ENCODE measurements around the gene WSCD2. TPM values are rescaled to one million over a fixed set of nuclear protein-coding genes. Genes with fewer than 3 reads are reported as not detected.

The WSCD2 gene
- total RNA-seq, 2 donors from 2014 or later = not detected

GRCh38 chr12:108099778-108100489 lies 29.2 kb upstream of the WSCD2 start:
- H3K4me3 Mint-ChIP-seq = no peak overlapping the region
- H3K9me3 Mint-ChIP-seq = no peaks in the 10 kb centered on the region
- H3K27ac Mint-ChIP-seq = no peak overlapping the region
- no peaks in the 10 kb centered on the region for H3K36me3 Mint-ChIP-seq (ENCODE audit: low read depth)
- peaks cover 16% of the 10 kb centered on the region for H3K27me3 Mint-ChIP-seq
- H3K4me1 Mint-ChIP-seq = no peaks in the 10 kb centered on the region
- no peak for ATAC-seq (replicated peaks)

DNA sequence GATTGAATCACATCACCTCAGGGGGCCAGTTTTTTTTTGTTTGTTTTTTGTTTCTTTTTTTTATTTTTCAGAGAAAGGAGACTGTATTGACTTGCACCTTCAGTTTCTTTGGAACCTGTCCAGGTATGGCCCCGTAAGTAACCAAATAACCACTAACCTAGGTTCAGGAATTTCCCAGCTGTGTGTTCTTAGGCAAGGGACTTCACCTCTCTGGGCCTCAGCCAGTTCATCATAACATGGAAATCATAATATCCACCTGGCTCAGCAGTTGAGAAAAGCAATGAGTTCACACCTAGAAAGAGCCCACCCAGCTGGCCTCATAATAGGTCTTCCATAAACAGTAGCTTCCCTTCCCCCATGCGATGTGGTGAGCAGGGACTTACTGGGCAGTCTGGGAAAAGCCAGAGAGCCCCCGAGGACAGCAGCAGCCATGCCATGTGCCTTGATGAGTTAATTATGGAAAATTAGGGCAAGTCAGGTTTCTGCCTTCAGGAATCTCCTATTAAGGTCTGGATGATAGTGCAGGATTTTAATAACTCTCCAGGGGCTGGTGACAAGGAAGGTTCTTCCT lies 27.4 kb upstream of the WSCD2 start:
- Mint-ChIP-seq H3K4me3 (no peak overlapping the region), H3K27ac (no peak overlapping the region)
- no peak for ATAC-seq (replicated peaks)

DNA sequence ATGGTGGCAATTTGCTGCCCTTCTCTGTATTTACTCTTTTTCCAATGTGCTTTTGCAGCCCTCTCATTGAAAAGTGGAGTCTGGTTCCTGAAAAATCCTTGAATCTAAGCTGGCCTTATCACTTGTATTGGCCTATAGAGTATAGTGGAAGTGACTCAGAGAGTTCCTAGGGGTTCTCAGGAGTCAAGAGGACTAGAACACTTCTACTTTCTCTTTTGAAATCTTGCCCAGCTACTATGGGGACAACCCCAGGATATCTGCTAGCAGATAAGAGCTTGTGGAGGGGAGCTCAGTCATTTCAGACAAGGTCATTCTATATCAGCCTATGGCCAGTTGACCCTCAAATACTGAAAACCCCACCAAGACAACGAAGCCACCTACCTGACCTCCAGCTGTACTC lies 26.7 kb upstream of the WSCD2 start:
- H3K27me3 Mint-ChIP-seq = peaks cover 13% of the 10 kb centered on the region
- no peak overlapping the region for H3K4me3 Mint-ChIP-seq
- no peak overlapping the region for H3K27ac Mint-ChIP-seq
- no peak for ATAC-seq (replicated peaks)
- H3K9me3 Mint-ChIP-seq = no peaks in the 10 kb centered on the region
- no peaks in the 10 kb centered on the region for H3K36me3 Mint-ChIP-seq (ENCODE audit: low read depth)
- no peaks in the 10 kb centered on the region for H3K4me1 Mint-ChIP-seq

More for the DNA sequence above, 27.4 kb upstream of the WSCD2 start:
- Mint-ChIP-seq H3K27me3 (peaks cover 13% of the 10 kb centered on the region), H3K4me1 (no peaks in the 10 kb centered on the region), H3K36me3 (ENCODE audit: low read depth) (no peaks in the 10 kb centered on the region), H3K9me3 (no peaks in the 10 kb centered on the region)

DNA sequence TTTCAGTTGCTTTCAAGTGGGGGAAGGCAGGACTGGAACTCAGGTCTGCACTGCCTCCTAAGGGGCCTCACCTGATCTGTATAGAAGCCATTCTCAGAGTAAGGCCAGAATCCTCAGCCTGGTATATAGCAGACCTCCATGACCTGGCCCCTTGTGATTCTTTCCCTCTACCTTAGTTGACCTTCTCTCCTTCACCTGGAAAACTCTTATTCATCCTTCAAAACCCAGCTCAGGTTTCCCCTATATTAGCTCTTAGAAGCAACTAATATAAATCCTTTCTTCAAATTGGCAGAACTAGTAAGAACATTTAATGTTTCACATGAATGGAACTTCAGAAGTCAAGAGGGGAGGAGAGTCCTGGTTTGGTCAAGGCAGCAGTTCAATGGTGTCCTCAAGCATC lies 26.0 kb upstream of the WSCD2 start:
- peaks cover 11% of the 10 kb centered on the region for H3K27me3 Mint-ChIP-seq
- H3K36me3 Mint-ChIP-seq (ENCODE audit: low read depth) = no peaks in the 10 kb centered on the region
- H3K9me3 Mint-ChIP-seq = no peaks in the 10 kb centered on the region
- H3K4me1 Mint-ChIP-seq = no peaks in the 10 kb centered on the region
- ATAC-seq (replicated peaks) = no peak
- H3K27ac Mint-ChIP-seq = no peak overlapping the region
- H3K4me3 Mint-ChIP-seq = no peak overlapping the region

GRCh38 chr12:108103517-108103916 lies 25.6 kb upstream of the WSCD2 start:
- H3K4me1 Mint-ChIP-seq = no peaks in the 10 kb centered on the region
- no peak overlapping the region for H3K4me3 Mint-ChIP-seq
- H3K27ac Mint-ChIP-seq = no peak overlapping the region
- no peaks in the 10 kb centered on the region for H3K36me3 Mint-ChIP-seq (ENCODE audit: low read depth)
- no peaks in the 10 kb centered on the region for H3K9me3 Mint-ChIP-seq
- no peak for ATAC-seq (replicated peaks)
- H3K27me3 Mint-ChIP-seq = peaks cover 9% of the 10 kb centered on the region

DNA sequence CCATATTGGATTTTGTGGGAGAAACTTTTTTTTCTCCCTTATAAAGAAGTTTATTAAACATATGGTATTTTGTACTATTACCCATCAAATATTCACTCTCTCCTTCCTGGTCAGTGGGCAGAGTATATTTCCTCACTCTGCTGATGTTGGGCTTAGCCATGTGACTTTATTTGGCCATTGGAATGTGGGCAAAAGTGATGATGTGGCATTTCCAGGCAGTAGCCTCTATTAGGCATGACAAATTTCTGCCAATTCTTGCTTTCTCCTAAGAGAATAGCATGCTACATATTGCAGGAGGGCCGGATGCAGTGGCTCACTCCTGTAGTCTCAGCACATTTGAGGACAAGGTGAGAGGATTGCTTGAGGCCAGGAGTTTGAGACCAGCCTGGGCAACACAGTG lies 24.4 kb upstream of the WSCD2 start:
- Mint-ChIP-seq H3K36me3 (ENCODE audit: low read depth) (no peaks in the 10 kb centered on the region), H3K9me3 (no peaks in the 10 kb centered on the region), H3K27me3 (peaks cover 5% of the 10 kb centered on the region), H3K4me3 (no peak overlapping the region), H3K27ac (no peak overlapping the region), H3K4me1 (no peaks in the 10 kb centered on the region)
- ATAC-seq (replicated peaks) = no peak

- no peaks in the 10 kb centered on the region for H3K36me3 Mint-ChIP-seq (ENCODE audit: low read depth)
- no peak for ATAC-seq (replicated peaks)
- H3K27ac Mint-ChIP-seq = no peak overlapping the region
- H3K9me3 Mint-ChIP-seq = no peaks in the 10 kb centered on the region
- H3K27me3 Mint-ChIP-seq = peaks cover 8% of the 10 kb centered on the region
- no peaks in the 10 kb centered on the region for H3K4me1 Mint-ChIP-seq
- no peak overlapping the region for H3K4me3 Mint-ChIP-seq
Measured at GRCh38 chr12:108106599-108106998, 22.5 kb upstream of the WSCD2 start.

GRCh38 chr12:108107293-108107692 lies 21.8 kb upstream of the WSCD2 start:
- no peak for ATAC-seq (replicated peaks)
- Mint-ChIP-seq H3K9me3 (no peaks in the 10 kb centered on the region), H3K27me3 (peaks cover 8% of the 10 kb centered on the region), H3K27ac (no peak overlapping the region), H3K36me3 (ENCODE audit: low read depth) (no peaks in the 10 kb centered on the region), H3K4me1 (no peaks in the 10 kb centered on the region), H3K4me3 (no peak overlapping the region)

- H3K9me3 Mint-ChIP-seq = no peaks in the 10 kb centered on the region
- H3K27ac Mint-ChIP-seq = no peak overlapping the region
- H3K27me3 Mint-ChIP-seq = peaks cover 4% of the 10 kb centered on the region
- H3K4me1 Mint-ChIP-seq = no peaks in the 10 kb centered on the region
- no peak for ATAC-seq (replicated peaks)
- H3K36me3 Mint-ChIP-seq (ENCODE audit: low read depth) = no peaks in the 10 kb centered on the region
- no peak overlapping the region for H3K4me3 Mint-ChIP-seq
Measured at GRCh38 chr12:108109504-108109903, 19.6 kb upstream of the WSCD2 start.

DNA sequence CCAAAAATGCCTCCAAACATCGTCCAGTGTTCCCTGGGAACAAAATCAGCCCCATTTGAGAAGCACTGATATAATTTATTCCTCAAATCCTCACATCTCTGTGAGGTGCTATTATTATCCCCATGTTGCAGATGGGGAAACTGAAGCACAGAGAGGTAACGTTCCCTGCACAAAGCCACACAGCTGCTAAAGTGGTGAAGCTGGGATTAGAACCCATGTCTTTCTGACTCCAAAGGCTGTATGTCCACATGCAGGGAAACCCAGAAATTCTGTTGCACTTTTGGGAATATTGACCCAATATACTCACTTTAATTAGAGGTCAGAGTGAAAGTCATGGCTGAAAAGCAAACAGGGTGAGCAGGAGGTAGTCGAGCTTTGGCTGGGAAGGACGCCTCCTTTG lies 19.1 kb upstream of the WSCD2 start:
- no peaks in the 10 kb centered on the region for H3K4me1 Mint-ChIP-seq
- H3K27me3 Mint-ChIP-seq = peaks cover 4% of the 10 kb centered on the region
- no peaks in the 10 kb centered on the region for H3K36me3 Mint-ChIP-seq (ENCODE audit: low read depth)
- no peak overlapping the region for H3K27ac Mint-ChIP-seq
- H3K9me3 Mint-ChIP-seq = peaks cover 3% of the 10 kb centered on the region
- no peak overlapping the region for H3K4me3 Mint-ChIP-seq
- ATAC-seq (replicated peaks) = no peak

GRCh38 chr12:108110844-108111243 lies 18.2 kb upstream of the WSCD2 start:
- H3K27me3 Mint-ChIP-seq = peaks cover 4% of the 10 kb centered on the region
- no peaks in the 10 kb centered on the region for H3K36me3 Mint-ChIP-seq (ENCODE audit: low read depth)
- ATAC-seq (replicated peaks) = no peak
- peaks cover 3% of the 10 kb centered on the region for H3K9me3 Mint-ChIP-seq
- H3K4me1 Mint-ChIP-seq = no peaks in the 10 kb centered on the region
- H3K4me3 Mint-ChIP-seq = no peak overlapping the region
- no peak overlapping the region for H3K27ac Mint-ChIP-seq

DNA sequence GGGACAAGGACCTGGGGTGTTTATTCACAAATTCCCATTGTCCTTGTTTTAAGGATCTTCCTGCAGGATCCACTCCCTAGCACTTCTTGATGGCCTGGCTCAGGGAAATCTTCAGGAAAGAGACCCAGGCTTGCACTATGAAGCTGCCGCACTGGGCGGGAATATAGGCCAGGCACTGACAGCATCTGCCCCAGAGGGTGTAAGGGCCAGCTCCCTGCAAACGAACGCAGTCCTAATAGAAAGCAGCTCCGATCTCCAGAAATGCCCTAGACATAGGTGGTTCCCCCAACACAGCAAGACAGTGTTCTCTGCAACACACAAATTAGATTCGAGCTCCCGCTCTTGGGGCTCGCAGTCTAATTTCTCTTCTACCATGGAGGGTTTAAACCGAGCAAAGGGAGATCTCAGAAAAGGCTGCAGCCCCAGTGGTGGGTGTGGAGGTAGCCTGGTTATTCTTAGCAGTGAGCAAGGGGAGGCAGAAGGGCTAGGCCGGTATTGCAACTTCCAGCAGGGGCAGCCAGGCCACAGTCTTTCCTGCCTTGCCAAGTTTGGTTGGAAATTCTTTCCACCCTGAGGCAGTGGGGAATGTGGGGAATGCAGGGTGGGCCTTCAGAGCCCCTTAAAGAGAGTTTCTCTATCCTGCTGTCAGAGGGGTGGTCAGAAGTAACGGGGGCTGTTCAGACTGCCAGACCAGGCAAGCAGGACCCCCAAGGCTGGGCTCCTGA lies 16.1 kb upstream of the WSCD2 start:
- peaks cover 4% of the 10 kb centered on the region for H3K27me3 Mint-ChIP-seq

GRCh38 chr12:108115123-108116121 lies 13.7 kb upstream of the WSCD2 start:
- Mint-ChIP-seq H3K27ac (no peak overlapping the region), H3K27me3 (peaks cover 9% of the 10 kb centered on the region), H3K4me3 (no peak overlapping the region), H3K9me3 (peaks cover 6% of the 10 kb centered on the region), H3K36me3 (ENCODE audit: low read depth) (no peaks in the 10 kb centered on the region), H3K4me1 (no peaks in the 10 kb centered on the region)
- ATAC-seq (replicated peaks) = no peak

More for the DNA sequence above, 16.1 kb upstream of the WSCD2 start:
- no peaks in the 10 kb centered on the region for H3K36me3 Mint-ChIP-seq (ENCODE audit: low read depth)
- no peak for ATAC-seq (replicated peaks)
- no peak overlapping the region for H3K4me3 Mint-ChIP-seq
- peaks cover 3% of the 10 kb centered on the region for H3K9me3 Mint-ChIP-seq
- no peaks in the 10 kb centered on the region for H3K4me1 Mint-ChIP-seq
- H3K27ac Mint-ChIP-seq = no peak overlapping the region

- H3K36me3 Mint-ChIP-seq (ENCODE audit: low read depth) = no peaks in the 10 kb centered on the region
- peaks cover 7% of the 10 kb centered on the region for H3K9me3 Mint-ChIP-seq
- peaks cover 9% of the 10 kb centered on the region for H3K27me3 Mint-ChIP-seq
- no peak overlapping the region for H3K4me3 Mint-ChIP-seq
- no peak overlapping the region for H3K27ac Mint-ChIP-seq
- H3K4me1 Mint-ChIP-seq = no peaks in the 10 kb centered on the region
- no peak for ATAC-seq (replicated peaks)
Measured at GRCh38 chr12:108116254-108116653, 12.8 kb upstream of the WSCD2 start.
